ENCODE measurements around the gene CCDC170.
"Not testable (repeated sequence)": the region's sequence is repeated elsewhere in the genome, so short reads cannot be mapped to it uniquely, and the experiment has no call there.

The CCDC170 gene, protein sequence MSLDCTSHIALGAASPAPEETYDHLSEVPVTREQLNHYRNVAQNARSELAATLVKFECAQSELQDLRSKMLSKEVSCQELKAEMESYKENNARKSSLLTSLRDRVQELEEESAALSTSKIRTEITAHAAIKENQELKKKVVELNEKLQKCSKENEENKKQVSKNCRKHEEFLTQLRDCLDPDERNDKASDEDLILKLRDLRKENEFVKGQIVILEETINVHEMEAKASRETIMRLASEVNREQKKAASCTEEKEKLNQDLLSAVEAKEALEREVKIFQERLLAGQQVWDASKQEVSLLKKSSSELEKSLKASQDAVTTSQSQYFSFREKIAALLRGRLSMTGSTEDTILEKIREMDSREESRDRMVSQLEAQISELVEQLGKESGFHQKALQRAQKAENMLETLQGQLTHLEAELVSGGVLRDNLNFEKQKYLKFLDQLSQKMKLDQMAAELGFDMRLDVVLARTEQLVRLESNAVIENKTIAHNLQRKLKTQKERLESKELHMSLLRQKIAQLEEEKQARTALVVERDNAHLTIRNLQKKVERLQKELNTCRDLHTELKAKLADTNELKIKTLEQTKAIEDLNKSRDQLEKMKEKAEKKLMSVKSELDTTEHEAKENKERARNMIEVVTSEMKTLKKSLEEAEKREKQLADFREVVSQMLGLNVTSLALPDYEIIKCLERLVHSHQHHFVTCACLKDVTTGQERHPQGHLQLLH

DNA sequence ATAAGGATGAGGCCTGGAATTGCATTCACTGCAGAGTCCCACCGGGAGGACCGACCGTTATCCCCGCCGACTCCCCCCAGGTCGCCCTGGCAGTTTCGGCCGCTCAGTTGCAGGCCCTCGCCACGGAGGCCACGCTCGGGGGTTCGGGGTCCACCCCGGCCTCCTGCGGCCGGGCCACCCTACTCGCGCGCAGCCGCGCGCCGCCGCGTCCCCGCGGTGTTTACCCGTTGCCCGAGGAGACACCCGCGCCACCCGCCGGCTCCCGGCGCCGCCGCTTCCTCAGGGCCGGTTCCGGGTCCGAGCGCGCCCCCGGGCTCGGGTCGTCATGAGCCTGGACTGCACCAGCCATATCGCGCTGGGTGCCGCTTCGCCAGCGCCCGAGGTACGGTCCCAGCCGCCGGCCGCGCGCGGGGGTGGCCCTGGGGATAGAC lies at the start of gene CCDC170:
TSS of gene CCDC170 (plus strand) at position 214 of the 431 bp plus-strand sequence. CDS start at position 326, 112 bp downstream.
- no peak for DNase-seq

DNA sequence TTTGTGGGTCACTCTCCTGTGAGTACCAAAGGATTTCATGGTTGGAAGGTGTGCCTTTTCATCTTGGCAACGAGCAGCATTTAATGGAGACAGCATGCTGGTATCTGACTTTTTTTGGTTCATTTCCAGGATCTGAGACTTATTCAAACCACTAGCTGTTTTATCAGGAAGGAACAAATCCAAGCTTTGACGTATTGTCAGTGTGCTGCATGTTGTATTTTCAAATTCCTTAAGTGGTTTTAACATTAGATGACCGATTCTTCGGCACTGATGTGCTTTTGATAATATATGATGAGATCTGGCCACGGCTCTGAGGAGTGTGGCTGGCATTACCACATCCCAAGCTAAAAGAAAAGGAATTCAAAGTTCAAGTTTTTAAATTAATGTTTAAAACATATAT lies 48.3 kb upstream of the CCDC170 start:
- no peak for DNase-seq

DNA sequence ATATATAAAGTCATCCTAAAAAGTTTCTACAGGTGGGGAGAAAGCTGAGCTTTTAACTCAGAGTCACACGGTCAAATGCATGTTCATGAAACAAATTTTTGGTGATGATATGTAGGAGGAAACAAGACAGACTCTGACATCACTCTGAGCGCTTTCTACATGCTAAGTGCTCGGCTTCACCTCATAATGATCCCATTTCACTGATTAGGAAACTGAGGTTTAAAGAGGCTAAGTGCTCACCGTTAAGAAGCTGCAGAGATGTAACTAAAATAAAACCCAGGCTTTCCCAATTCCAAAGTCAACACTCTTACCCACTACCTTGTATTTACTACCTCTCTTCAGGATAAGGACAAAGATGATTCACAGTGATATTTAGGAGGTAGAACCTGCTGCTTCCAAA lies 46.6 kb upstream of the CCDC170 start:
- DNase-seq, result no peak

DNA sequence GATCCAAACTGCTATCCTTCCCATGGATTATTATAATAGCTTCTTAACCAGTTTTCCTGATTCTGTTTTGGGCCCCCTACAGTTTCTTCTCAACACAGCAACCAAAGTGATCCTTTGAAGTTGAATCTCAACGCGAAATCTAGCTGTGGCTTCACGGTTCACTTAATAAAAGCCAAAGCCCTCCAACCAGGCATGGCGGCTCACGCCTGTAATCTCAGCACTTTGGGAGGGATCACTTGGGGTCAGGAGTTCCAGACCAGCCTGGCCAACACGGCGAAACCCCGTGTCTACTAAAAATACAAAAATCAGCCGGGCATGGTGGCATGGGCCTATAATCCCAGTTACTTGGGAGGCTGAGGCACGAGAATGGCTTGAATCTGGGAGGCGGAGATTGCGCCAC lies 45.2 kb upstream of the CCDC170 start:
- DNase-seq, result no peak

DNA sequence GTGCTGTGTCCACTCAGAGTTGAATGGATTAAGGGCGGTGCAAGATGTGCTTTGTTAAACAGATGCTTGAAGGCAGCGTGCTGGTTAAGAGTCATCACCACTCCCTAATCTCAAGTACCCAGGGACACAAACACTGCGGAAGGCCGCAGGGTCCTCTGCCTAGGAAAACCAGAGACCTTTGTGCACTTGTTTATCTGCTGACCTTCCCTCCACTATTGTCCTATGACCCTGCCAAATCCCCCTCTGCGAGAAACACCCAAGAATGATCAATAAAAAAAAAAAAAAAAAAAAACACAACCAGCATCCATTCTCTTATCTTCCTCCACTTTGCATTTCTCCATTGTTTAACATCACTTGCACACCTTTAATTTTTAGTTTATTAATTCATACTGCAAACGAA lies 42.9 kb upstream of the CCDC170 start:
- not testable (repeated sequence) for DNase-seq

DNA sequence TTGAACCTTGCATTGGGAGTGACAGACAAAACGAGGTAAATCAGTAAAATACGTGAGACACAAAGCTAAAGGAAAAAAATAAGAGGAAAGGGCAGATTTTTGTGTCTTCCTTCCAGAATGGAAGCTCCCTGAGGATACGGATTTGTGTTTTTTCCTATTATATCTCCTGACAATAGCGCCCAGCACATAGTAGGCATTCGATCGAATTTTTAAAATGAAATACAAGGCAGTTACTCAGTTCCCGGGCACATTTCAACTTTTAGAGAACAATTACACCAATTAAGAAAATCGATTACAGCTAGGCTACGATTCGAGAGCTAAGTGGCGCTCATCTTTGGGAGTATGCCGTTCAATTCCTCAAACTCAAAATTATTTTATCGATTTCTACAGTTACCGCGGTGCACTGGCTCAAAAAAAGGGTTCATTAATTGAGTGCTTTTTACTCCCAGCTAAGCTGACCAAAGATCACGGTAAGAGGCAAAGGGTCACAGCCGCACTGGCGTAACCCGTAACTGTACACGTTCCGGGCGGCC lies 42.3 kb upstream of the CCDC170 start:
- DNase-seq, result no peak

DNA sequence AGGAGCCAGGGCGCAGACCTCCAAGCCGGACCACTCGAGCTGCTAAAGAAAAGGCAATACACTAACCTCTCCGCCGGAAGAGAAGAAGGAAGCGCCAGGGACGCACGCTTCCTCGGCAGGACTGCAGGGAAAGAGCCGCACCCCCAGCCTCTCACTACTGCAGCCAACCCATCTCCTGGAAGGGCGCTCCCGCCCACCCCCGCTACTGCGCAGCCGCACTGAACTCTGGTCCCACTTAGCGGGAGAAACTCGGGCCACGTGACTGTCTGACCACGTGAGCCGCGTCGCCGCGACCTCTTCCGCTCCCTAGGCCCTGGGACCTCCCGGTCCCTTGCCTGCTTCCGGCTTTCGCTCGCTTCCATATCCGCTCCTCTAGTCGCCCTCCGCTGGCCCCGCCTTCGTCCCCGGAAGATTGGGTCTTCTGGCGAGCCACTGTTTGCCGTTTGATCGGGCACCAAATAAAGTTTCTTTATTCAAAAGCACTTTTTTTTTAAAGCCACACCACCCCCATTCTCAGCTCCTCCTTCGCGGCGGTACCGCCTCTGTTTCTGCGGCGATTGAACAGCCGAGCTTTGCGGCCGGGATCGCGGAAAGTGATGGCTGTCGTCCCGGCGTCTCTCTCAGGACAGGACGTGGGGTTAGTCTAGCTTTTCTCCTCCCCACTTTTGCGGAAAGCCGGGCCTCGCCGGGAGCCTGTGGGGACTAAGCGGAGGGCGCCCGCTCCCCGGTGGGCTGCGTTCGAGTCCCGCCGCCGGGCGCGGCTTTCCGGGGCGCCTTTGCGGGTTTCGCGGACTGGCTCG lies 41.7 kb upstream of the CCDC170 start, which contains the start of gene RMND1:
TSS of gene RMND1 (minus strand) at position 177 of the 800 bp plus-strand sequence. CDS start 6,315 bp downstream, outside the sequence.
- DNase-seq, result peak; percentile 100

DNA sequence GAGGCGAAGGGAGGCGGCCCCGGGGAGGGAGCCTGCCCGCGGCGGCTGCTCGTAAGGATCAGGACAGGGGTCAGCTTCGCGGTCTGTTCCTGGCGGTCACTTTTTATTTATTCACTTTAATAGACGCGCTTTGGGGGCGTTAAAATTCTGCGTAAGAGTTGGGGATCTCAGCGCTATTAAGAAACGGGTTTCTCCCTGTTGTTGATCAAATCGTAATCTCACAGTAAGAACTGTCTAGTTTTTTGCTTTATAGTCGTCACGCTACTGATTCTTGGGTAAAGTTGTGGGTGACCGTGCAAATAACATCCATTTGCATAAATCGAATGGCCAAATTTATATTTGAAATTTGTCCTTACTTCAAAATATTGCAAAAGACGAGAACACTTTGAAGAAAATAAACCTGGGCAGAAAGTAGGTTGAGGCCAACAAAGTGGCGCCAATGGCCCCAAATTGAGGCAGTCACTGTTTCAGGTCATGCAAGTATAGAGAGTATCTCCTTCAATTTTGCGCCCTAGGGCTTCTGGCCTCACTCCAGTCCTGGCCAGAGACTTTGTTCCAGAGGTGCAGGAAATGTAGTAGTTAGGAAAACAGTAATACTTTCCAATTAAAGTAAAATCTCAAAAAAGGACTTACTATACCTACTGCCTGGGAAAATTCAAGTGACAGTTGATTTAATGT lies 40.9 kb upstream of the CCDC170 start:
- no peak for DNase-seq

DNA sequence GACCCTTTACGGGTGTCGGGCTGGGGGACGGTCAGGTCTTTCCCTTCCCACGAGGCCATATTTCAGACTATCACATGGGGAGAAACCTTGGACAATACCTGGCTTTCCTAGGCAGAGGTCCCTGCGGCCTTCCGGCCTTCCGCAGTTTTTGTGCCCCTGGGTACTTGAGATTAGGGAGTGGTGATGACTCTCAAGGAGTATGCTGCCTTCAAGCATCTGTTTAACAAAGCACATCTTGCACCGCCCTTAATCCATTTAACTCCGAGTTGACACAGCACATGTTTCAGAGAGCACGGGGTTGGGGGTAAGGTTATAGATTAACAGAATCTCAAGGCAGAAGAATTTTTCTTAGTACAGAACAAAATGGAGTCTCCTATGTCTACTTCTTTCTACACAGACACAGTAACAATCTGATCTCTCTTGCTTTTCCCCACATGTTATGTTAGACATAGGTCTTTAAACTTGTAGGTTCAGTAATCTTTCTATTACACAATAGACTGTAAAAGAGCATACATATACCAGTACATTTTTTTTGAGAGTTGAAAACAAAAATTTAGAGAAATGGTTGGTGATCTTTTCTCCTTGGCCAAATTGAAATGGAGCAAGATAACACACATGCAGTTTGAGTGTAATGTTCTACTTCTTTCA lies 37.9 kb upstream of the CCDC170 start:
- DNase-seq, result not testable (repeated sequence)

DNA sequence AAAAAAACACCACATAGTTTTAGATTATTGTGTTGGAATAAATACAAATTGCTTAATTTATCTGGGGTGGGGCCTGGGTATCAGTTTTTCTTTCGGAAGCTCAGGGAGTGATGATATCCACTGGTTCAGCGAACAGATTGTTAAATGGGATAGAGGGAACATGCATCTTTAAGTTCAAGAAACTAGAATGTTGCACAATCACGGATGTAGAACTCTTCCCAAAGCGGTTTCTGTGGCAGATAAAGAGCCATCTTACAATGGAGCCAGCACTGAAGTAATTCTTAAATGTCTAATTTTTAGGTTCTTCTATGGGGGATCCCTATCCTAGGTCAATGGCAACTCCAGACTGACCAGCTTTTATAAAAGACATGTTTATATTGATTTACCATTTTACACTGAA lies 32.1 kb upstream of the CCDC170 start:
- no peak for DNase-seq

DNA sequence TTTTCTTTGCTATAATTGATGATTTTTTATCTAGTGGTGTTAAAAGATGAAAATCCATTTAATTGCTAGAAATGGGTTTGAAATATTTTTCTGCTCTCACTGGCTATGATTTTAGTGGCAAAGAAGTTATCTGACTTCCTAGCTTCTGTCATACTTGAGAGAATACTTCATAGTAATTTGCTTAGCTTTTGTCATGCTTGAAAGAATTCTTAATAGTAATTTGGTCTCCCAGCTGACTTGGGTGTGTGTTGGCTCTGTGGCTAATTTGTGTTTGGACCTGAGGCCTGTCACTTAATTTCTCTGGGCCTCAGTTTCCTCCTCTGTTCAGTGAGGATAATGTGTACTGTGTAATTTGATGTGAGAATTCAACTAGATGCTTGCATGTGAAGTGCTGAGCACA lies 29.1 kb upstream of the CCDC170 start:
- DNase-seq, result no peak

DNA sequence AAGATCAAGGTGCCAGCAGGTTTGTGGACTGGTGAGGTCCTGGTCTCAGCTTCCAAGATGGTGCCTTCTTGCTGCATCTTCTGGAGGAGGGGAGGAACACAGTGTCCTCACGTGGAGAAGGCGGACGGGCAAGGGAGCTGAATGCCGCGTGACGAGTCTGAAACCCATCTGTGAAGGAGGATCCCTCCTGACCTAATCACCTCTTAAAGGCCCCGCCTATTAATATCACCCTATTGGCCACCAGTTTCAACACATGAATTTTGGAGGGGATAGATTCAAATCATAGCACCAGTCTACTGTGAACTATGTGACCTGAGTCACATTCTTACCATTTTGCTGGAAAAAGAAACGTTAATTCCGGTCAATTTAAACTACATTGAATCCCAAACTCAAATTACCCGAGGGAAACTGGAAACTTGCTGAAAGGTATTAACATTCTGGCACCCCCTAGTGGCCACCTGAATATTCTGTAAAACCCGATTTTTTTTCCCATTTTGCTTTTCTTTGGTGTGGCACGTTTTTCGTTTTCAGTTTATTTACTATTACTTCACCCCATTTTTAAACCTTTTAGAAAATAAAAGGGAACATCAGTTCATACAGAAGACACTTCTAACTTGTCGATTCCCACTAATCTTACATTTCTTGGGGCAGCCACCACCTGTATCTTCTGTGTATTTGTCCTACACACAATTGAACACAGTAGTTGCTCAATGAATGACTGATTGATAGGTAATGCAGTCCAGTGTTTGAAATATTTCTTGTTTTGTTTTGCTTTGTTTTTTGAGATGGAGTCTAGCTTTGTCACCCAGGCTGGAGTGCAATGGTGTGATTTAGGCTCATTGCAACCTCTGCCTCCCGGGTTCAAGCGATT lies 17.9 kb upstream of the CCDC170 start:
- DNase-seq, result no peak

DNA sequence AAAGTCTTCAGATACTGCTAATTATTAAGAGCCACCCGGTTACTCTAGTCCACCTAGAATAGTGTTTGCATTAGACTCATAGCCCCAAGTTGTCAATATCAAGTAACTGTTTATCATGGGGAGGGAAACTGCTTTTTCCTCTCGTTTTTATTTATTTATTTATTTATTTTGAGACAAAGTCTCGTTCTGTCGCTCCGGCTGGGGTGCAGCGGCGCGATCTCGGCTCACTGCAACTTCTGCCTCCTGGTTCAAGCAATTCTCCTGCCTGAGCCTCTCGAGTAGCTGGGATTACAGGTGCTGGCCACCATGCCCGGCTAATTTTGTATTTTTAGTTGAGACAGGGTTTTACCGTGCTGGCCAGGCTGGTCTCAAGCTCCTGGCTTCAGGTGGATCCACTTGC lies 16.1 kb upstream of the CCDC170 start:
- no peak for DNase-seq

DNA sequence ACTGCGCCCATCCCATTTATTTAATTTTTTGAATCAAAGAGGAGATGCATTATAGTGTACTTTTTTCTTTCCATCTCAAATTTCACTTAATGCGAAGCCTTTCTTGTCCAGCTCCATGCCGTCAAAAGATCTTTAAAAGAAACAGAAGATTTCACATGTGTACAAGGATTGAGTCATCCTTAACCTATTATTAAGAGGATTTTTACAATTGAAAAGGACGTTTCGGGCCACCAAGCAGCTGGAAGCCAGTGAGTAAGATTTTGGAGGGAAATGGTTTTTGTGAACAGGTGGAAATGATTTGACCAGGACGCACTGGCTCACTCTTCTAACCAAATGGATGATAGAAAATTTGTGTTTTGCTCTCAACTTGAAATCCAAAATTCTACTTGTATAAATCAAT lies 15.1 kb upstream of the CCDC170 start:
- DNase-seq, result no peak

DNA sequence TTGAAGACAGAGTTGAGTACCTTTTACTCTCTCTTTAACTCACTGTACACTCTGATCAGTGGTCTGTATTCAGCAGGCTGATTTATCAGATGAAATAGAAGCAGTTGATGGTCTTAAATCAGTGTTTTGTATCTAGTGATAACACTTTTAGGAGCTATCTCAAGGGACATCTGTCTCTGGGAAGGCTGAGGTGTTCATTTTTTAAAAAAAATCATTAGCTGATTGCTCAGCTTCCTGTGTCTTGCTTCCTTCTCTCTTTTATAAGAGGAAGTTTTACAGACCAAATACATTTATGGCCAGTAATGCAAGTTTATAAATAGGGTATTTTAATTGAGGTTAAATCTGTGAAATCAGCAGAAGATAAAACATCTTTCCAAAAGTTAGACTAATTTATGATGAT lies 12.0 kb upstream of the CCDC170 start:
- no peak for DNase-seq

DNA sequence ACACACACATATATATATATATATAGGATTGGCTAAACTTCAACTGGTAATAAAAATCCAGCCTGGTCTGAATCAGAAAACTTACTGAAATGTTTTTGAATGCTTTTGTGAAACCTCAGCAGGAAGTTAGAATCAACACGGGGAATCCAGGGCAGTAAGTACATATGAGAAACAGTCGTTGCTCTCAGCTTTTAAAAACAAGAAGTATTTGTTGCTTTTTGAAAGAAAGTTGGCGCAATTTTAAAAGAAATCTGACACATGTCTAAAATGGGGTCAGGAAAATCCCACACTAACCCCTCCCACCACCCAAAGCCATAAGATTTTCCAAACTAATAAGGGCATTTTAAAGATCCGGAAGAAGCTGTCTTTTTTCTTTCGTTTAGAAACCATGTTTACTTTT lies 11.5 kb upstream of the CCDC170 start:
- no peak for DNase-seq

DNA sequence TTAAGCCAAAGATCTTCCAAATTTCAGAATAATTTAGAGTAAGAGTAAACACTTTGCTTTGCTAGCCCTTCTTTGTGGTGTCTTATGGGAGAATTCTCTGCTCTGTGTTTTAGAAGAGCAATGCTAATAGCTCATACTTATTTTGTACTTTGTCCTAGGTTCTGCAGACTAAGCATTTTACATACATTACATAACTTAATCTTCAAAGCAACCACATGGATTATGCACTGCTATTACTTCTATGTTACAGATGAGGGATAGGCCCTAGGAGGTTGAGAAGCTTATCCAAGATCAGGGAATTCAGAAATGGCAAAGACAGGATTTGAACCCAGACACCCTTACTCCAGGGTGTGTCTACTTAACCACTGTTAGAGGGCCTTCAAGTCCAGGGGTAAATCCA lies 9.8 kb upstream of the CCDC170 start:
- DNase-seq, result no peak

DNA sequence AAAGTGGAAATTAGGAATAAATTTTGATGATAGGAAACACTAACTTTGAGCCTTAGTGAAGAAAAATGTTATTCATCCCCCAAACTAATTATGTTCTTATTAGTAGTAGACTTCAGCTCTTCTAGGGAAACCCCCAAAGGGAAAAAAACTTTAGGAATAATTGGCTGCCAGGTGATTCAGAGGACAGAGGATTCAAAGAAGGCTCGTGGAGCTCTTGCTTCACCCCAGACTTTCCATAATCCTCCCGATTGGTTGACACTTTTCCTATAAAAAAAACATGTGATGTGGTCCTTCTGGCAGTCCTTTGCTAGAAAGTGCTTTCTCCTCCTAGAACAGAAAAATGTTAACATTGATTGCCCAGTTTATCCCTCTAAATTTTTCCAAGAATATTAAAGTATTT lies 5.6 kb upstream of the CCDC170 start:
- DNase-seq, result no peak

DNA sequence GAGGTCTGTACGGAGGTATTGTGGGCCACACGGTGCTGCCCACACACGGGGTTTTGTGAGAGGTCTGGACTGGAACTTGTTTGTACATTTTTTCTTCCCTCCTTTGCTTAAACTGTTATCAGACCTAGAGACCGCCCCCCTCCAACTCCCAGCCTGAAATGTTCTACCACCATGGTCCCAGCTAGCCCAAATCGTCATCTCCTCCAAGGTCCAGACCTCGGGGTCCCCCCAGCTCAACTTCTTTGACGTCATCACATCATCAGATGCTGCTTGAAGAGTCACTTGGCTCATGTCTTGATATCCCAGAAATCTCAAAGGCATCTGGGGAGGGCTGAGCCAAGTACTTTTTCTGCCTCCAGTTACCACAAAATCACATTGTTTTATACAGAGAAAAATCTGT lies 2.8 kb upstream of the CCDC170 start:
- DNase-seq, result no peak

DNA sequence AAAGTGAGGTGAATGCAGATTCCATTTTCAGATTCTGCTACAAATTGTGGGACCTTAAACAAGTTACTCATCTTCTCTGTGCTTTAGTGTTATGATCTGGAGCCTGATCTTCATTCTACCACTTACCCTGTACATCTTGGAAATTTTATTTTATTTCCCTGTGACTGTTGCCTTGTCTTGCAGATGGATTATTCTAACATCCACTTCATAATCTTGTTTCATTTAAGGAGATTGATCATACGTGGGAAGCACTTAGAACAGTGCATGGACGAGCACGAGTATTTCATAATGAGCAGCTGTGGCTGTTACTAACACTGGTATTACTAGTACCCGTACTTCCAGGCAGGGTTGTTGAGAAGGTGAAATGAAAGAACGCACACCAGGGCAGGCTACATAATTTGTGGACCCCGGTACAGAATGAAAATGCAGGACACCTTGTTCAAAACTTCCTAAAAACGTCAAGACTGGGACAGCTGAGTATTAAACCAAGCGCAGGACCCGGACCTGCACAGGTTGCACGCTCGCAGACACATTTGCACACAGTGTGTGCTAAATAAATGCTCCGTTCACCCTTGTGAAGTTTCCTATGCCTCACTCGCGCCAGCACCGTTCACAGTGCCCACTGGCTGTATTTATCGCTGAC lies 535 bp upstream of the CCDC170 start:
- DNase-seq, result no peak

Data from NCI-H1417 treated with DMSO at 0.1 percent for 48 hours (cell line).